AG09309 (cell line): ENCODE results near the gene LTBP1.

Source experiments
- DNase-seq: peaks from one replicate; pipeline ENCODE4 v3.0.0-alpha.2; 2010; ENCODE audit warnings: low read depth
- H3K4me3 ChIP-seq: 2 replicates; pipeline ENCODE4 v1.5.1; 2011; ENCODE audit warnings: mild to moderate bottlenecking, low read depth, low read length, moderate library complexity; ENCODE audit not compliant: control insufficient read depth
- TF ChIP-seq, protein P1 (sequence below): IDR thresholded peaks from 2 replicates; pipeline ENCODE4 v1.5.1; 2011; ENCODE audit warnings: mild to moderate bottlenecking, low read depth, low read length, inconsistent platforms; ENCODE audit not compliant: insufficient read depth, control insufficient read depth; ENCODE audit errors: missing control alignments

LTBP1 gene

DNA sequence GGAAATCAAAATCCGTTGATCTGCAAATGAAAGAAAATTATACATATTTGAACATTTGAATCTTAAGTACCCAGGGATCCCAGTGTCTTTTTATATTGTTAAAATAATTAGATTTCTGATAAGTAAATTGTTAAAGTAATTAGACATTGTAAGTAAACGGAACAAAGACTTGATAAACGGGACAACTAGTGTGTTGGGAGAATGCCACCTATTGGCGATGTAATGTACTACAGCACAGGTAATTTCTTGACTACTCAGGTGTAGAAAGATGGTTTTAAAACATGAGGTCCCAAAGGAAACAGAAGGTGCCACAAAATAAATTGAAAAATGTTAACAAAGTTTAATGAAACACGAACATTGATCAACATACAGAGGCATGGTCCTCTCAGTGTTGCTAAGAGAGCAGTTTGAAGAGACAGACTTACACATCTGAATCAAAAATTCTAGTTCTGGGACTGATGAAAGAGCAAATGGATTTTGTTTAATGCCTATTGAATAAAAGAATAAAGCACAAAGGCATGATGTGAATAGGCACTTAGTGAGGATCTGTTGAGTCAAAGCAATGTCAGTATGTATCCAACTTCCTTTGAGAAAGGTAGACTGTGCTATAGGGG lies 426.3 kb downstream of the LTBP1 start:
- DNase-seq, result no peak

DNA sequence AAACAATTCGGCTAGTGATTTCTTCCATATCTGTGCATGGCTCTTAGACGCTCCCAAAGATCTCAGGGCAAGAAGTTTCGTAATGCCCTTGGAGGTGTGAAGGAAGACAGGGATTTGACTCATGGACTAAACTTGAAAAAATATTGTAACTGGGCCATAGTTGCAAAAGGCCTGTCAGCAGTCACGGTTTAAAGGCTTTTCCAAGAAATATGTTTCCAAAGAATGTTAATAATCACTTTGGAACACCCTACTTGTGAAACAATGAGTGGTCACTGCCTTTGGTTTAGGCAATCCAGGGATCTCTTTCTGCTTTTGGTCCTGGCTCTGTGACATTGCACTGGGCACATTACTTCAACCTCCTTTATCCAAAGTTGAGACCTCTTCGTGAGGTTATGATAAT lies 427.2 kb downstream of the LTBP1 start:
- H3K4me3 ChIP-seq, result no peak overlapping the region
- peak; percentile 90 for DNase-seq
- TF ChIP-seq, protein P1, sequence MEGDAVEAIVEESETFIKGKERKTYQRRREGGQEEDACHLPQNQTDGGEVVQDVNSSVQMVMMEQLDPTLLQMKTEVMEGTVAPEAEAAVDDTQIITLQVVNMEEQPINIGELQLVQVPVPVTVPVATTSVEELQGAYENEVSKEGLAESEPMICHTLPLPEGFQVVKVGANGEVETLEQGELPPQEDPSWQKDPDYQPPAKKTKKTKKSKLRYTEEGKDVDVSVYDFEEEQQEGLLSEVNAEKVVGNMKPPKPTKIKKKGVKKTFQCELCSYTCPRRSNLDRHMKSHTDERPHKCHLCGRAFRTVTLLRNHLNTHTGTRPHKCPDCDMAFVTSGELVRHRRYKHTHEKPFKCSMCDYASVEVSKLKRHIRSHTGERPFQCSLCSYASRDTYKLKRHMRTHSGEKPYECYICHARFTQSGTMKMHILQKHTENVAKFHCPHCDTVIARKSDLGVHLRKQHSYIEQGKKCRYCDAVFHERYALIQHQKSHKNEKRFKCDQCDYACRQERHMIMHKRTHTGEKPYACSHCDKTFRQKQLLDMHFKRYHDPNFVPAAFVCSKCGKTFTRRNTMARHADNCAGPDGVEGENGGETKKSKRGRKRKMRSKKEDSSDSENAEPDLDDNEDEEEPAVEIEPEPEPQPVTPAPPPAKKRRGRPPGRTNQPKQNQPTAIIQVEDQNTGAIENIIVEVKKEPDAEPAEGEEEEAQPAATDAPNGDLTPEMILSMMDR, result no peak

More for the DNA sequence above, 426.3 kb downstream of the LTBP1 start:
- TF ChIP-seq, protein P1, result peak; percentile 46
- no peak overlapping the region for H3K4me3 ChIP-seq

DNA sequence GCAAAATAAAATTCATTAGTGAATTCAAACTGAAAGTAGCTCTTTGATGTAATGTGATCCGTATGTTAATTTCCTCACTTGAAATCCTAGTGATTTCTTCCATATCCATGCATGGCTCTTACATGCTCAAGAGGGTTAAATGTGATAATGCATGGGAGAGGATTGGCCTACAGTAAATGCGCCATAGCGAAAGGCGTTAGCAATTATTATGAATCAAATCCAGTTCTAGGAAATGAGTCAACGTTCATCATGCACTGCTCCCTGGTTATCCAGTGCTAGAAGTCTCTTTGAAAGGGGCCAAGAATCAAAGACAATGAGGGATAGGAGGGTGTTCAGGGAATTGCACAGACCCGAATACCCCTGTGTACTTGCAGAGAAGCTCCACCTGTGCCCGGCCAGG lies 428.3 kb downstream of the LTBP1 start:
- no peak for DNase-seq
- no peak overlapping the region for H3K4me3 ChIP-seq
- TF ChIP-seq, protein P1, result no peak

DNA sequence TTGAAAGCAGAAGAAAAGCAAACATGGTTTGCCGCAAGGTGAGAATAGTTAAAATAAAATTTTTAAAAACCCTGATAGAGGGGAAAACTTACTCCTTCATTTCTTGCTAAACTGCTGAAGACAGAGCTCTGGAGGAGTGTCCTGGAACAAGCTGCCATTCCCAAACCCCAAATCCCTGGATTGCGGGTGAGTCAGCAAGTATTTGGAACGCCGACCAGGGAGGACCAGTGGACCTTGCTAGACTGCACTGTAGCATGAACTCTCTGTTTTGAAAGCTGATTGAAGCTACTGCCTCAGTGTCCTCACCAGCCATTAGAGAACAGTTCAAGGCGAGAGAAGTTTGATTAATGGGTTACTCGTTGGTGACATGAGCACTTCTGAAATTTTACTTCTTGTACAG lies 430.3 kb downstream of the LTBP1 start:
- H3K4me3 ChIP-seq, result no peak overlapping the region
- TF ChIP-seq, protein P1, result no peak
- DNase-seq, result no peak

DNA sequence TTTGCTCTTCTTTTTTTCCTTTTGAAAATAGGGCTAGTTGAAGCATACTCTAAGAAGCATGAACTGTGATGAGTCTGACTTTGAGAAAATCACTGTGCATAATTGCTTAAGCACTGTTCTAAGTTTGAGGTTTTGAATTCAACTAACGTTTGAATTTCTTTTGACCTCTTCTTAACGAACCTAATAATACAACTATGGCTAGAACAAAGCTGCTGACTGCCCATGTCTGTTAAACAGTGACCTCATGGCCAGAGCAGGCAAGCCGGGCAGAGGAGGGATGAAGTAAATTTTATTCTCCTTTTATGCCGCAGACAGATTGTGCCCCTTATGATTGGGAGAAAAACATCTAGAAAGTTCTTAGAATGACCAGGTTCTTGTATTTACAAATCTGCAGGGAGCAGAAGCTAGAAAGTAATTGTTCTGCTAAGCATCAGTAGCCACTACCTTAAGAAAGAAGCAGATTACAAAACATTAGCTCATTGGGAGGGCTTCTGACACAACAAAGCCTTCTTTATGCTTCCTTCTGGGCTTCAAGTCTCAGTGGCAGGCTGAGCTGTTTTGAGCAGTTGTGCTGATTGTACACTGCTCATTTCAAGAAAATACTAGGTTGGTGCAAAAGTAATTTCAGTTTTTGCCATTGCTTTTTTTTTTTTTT lies 431.9 kb downstream of the LTBP1 start:
- H3K4me3 ChIP-seq, result no peak overlapping the region
- no peak for DNase-seq
- TF ChIP-seq, protein P1, result no peak

DNA sequence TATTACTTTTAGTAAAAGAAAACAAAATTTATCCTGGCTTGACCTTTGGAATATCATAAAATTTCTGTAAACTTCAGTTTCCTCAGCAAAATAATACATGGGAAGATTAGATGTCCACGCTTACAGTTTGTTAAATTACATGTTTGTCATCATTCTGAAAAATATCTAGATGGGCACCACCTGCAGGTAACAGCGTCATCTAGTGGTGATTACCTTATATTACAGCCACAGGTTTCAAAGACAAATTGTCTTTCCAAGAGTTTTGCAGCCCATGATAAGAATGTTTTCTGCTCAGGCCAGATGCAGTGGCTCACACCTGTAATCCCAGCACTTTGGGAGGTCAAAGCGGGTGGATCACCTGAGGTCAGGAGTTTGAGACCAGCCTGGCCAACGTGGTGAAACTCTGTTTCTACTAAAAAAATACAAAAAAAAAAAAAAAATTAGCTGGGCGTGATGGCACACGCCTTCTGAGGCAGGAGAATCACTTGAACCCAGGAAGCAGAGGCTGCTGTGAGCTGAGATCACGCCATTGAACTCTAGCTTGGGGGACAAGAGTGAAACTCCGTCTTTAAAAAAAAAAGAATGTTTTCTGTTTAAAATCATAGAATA lies 433.4 kb downstream of the LTBP1 start:
- H3K4me3 ChIP-seq, result no peak overlapping the region
- TF ChIP-seq, protein P1, result peak; percentile 54
- DNase-seq, result no peak
